Midbrain (tissue), 1 donor: Measurements from ENCODE around the gene TBC1D13.
"Not testable (repeated sequence)": the region's sequence is repeated elsewhere in the genome, so short reads cannot be mapped to it uniquely, and the experiment has no call there.

Source experiments
- DNase-seq: peaks from one replicate; lab custom pipeline; 2025; lab: John Stamatoyannopoulos, UW

The TBC1D13 gene

DNA sequence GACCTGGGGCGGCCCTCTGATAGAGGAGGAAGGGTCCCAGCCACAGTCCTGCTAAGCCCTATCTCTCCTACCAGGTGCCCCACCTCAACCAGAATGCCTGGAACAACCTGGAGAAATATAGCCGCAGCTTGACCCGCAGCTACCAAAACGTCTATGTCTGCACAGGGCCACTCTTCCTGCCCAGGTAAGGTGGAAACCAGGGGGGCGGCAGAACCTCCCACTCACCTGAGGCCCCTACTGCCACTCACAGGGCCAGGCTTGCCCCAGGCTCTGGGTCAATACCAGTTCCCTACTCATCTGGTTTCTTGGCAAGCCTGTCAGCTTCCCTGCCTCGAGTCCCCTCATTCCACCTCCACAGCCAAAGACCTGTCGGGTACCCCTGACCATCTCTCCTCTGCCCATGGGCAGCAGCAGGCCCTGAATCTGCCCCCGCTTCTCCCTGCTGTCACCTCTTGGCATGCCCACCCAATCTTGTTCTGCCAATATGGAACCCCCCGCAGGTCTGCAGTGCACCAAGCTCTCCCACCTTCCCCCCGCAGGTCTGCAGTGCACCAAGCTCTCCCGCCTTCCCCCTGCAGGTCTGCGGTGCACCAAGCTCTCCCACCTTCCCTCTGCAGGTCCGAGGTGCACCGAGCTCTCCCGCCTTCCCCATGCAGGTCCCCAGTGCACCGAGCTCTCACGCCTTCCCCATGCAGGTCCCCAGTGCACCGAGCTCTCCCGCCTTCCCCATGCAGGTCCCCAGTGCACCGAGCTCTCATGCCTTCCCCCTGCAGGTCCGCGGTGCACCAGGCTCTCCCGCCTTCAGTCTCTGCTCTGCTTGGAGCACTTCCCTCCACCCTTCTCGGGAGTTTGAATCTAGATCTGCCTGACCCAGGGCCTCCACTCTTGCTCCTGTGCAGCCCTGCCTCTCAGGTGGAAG is 33.9 kb downstream of the TBC1D13 start:
- DNase-seq: no peak

DNA sequence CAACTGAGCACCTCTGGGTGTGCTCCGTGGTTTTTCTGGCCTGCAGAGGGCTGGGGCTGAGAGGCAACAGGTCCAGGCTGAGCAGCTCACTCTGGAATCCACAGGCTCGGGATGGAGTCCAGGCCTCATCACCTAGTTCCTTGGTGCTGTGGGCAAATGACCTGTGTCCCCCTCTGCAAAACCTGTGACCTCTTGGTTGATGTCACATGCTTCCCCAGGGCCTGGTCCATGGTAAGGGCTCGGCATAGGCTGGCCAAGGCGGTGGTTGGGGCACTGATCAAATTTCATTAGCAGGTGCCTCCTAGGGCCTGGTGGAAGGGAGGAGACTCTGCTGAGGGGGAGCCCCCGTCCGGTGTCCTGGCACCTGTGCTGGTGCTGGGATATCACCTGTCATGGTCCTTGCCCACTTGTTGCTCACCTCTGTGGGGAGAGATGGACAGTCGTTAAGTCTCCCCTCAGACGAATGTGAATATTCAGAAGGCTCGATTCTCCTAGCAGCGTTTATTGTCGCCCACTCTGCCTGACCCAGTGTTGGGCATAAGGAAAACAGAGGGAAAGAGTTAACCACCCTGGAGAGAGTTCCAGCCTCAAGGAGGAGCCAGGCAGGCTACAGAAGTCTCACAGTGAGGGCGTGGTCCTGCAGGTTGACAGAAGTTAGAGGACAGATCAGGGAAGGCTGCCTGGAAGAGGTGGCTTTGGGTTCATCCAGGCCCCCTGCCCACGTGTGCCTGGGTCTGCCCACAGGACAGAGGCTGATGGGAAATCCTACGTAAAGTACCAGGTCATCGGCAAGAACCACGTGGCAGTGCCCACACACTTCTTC is 34.7 kb downstream of the TBC1D13 start:
- DNase-seq: no peak

DNA sequence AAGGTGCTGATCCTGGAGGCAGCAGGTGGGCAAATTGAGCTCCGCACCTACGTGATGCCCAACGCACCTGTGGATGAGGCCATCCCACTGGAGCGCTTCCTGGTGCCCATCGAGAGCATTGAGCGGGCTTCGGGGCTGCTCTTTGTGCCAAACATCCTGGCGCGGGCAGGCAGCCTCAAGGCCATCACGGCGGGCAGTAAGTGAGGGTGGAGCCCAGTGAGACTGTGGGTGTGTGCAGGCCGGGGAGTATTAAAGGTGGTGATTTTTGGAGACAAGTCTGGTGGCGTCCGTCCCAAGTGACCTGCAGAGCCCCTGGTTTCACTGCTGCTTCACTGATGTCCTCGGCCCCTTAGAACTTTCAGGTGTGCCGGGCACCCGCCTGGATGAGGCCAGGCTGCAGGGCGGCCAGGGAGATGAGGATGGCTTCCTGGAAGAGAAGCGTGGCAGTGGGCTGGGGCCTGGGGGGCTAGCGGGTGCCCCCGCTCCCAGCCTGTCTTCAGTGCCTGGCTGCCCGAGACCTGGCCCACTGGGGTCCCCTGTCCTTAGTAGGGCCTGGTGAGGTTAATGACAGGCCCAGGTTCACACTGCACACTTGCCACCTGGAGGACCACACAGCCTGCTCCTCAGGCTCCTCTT is 35.5 kb downstream of the TBC1D13 start:
- no peak for DNase-seq

GRCh38 chr9:128823362-128823902 is 36.4 kb downstream of the TBC1D13 start:
- no peak for DNase-seq

DNA sequence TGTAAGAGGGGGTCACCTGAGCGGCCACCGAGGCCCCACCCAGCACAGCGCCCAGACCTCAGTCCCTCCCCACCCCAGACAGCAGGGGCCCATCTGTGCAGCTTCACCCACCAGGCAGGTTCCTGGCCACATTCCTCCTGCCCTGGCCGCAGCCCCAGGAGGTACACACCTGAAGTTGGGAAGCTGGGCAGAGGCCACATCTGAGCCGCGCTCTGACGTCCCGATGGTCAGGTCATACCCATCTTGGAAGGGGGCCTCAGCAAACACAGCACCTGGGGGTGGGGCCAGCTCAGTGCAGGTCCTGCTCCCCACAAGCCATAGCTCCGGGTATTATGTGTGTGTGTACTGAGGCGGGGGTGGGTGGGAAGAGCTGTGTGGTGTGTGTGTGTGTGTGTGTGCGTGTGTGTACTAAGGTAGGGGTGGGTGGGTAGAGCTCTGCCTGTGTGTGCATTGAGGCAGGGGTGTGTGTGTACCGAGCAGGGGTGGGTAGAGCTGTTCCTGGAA is 36.9 kb downstream of the TBC1D13 start:
- DNase-seq: no peak

GRCh38 chr9:128824911-128825310 is 37.9 kb downstream of the TBC1D13 start:
- no peak for DNase-seq

DNA sequence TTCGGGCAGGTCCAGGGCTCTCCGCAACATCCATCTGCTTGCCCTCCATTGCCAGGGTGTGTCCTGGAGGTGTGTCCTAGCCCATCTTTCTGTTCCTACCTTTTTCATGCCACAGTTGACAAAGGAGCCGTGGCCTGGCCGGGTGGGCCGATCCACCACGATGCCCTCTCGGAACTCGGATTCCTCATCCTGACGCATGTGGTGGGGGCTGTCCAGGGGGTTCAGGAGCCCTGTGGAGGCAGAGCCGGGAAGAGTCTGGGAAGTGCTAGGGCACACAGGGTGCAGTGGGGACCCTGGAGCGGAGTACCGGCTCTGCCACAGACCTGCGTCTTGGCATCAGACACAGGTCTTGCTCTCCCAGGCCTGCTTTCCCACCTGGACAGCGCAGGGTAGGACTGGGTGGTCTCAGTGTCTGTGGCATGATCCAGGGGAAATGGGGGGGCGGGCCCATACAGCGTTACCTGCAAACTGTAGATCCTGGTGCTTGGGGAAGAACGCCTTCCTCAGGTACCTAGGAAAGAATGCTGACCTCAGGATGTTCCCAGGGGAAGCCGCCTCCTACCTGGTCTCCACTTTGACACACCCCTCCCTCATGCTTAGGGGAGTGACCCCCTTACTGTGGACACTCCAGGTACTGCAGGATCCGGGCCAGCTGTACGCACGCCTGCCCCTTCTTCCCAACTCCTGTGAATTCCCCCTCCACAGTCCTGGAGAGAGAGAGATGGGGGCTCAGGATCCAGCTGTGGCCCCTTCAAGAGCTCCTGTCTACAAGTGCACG is 39.1 kb downstream of the TBC1D13 start:
- no peak for DNase-seq

- DNase-seq: no peak
Observed at GRCh38 chr9:128828267-128828666, 41.2 kb downstream of the TBC1D13 start.

DNA sequence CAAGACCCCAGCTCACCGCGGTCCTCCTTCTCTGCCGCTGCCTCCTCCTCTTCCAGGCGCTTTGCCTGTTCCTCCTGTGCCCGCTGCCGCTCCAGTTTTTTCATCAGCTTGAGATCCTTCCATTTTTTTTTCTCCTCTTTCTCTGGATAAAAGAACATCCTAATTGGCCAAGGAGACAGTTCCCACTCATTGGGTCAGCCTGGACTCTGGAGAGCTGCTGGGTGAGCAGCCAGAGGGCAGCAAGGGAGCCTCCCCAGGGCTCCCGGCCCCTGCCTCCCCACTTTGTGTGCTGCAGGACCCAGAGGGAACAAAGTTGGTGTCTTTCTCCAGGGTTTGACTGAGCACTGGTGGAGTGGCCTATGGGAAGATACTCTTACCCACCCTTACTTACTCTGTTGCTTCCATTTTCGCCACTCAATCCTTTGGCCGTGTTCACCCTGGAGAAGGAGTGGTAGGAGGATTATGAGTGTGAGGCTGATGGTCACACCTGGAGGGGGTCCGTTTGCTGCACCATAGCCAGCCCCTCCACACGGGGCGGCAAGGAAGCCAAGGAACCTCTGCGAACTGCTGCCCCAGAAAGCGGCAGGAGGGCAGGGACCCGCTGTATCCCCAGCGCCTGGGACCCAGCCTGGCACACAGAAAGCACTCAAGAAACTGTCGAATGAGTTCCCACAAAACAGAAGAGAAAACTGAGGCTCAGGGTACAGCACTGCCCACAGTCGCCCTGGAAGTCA is 41.8 kb downstream of the TBC1D13 start:
- no peak for DNase-seq

GRCh38 chr9:128829477-128830251 is 42.6 kb downstream of the TBC1D13 start, which contains the start of gene SPOUT1:
TSS of gene SPOUT1 (minus strand) at chr9:128829794. CDS start at chr9:128829780, 14 bp downstream.
- peak; percentile 96 for DNase-seq

GRCh38 chr9:128833696-128834095 is 46.6 kb downstream of the TBC1D13 start:
- DNase-seq: no peak

GRCh38 chr9:128835246-128836210 is 48.5 kb downstream of the TBC1D13 start:
- DNase-seq: no peak

DNA sequence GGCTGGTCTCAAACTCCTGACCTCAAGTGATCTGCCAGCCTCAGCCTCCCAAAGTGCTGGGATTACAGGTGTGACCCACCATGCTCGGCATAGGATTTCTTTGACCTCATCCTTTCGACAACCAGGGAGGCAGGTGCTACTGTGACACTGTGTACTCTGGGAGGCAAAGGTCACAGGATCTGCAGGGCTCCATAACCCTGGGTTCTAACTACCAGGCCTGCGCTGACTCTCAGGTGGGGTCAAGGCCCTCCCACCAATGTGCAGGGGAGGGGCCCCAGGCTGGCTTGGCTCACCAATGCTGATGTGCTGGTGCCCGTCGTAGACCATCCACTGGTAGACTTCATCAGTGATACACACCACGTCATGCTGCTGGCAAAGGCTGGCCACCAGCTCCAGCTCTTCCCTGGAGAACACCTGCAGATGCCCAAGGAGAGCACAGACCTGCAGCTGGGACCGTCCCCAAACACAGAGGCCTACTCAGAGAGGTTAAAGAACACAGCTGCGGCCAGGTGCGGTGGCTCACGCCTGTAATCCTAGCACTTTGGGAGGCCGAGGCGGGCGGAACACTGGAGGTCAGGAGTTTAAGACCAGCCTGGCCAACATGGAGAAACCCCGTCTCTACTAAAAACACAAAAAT is 49.6 kb downstream of the TBC1D13 start:
- DNase-seq: no peak

DNA sequence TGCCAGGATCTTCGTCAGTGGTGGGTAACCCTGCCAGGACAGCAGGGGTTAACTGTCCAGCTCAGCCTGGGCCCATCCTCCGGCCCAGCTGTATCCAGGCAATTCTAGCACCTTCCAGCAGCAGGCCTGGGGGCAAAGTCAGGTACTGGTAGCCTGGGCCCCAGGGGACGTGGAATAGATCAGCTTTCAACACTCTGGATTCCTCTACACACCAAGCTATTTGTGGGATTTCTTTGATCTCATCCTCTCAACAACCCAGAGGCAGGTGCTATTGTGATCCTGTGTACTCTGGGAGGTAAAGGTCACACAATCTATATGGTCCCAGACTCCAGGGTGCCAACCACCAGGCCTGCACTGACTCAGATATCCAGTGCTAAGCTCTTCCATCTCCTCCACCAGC is 51.3 kb downstream of the TBC1D13 start:
- no peak for DNase-seq

GRCh38 chr9:128840524-128840923 is 53.5 kb downstream of the TBC1D13 start:
- no peak for DNase-seq

GRCh38 chr9:128841694-128842492 is 54.8 kb downstream of the TBC1D13 start:
- DNase-seq: no peak

- DNase-seq: not testable (repeated sequence)
Observed at GRCh38 chr9:128843171-128843570, 56.1 kb downstream of the TBC1D13 start.
